Natural killer cell (primary cell): ENCODE data around the gene CPS1. TPM values are rescaled to one million over a fixed set of nuclear protein-coding genes. Genes with fewer than 3 reads are reported as not detected.

Source experiments
- ATAC-seq, 3 donors: fragments of 150-1000 bp in 2 of 3; fragments of 200-7000 bp in 1 of 3; cut with Tn5 transposase; 1 replicate in 1 of 3; 2 replicates in 2 of 3; pipeline ENCODE4 v1.10.0; 2021; ENCODE audit warnings: mild to moderate bottlenecking in 2 of 3, moderate library complexity in 2 of 3
- DNase-seq, 2 donors: peaks; one replicate each; pipeline versions ENCODE4 v3.0.0 to v3.0.0-alpha.2; 2013 to 2021; ENCODE audit warnings: mixed read lengths in 1 of 2
- H3K27ac ChIP-seq: one replicate; pipeline ENCODE4 v1.5.1; 2013; ENCODE audit warnings: mild to moderate bottlenecking, low read length
- H3K27me3 ChIP-seq: one replicate; pipeline ENCODE4 v1.6.1; 2013; ENCODE audit warnings: low read length; ENCODE audit not compliant: control insufficient read depth, insufficient read depth
- H3K36me3 ChIP-seq: one replicate; pipeline ENCODE4 v1.6.1; 2013; ENCODE audit warnings: low read length; ENCODE audit not compliant: control insufficient read depth, insufficient read depth
- H3K4me1 ChIP-seq: one replicate; pipeline ENCODE4 v1.6.1; 2013; ENCODE audit warnings: low read length; ENCODE audit not compliant: control insufficient read depth, insufficient read depth
- H3K4me3 ChIP-seq: one replicate; pipeline ENCODE4 v1.5.1; 2013; ENCODE audit warnings: low read length
- H3K9me3 ChIP-seq: one replicate; pipeline ENCODE4 v1.6.1; 2013; ENCODE audit warnings: low read length; ENCODE audit not compliant: control insufficient read depth, insufficient read depth
- H3K27ac Mint-ChIP-seq, 2 donors: one replicate each; pipeline ENCODE4 v1.8.0; 2022; ENCODE audit warnings: mild to moderate bottlenecking in 2 of 2, mixed read lengths in 2 of 2, moderate library complexity in 1 of 2
- H3K27me3 Mint-ChIP-seq, 2 donors: one replicate each; pipeline ENCODE4 v1.8.0; 2022; ENCODE audit warnings: low read depth in 2 of 2, mixed read lengths in 2 of 2
- H3K36me3 Mint-ChIP-seq: one replicate; pipeline ENCODE4 v1.8.0; 2022; ENCODE audit warnings: mixed read lengths
- H3K4me1 Mint-ChIP-seq, 2 donors: one replicate each; pipeline ENCODE4 v1.8.0; 2022; ENCODE audit warnings: mixed read lengths in 2 of 2
- H3K4me3 Mint-ChIP-seq: one replicate; pipeline ENCODE4 v1.8.0; 2022; ENCODE audit warnings: mild to moderate bottlenecking, moderate library complexity, mixed read lengths
- H3K9me3 Mint-ChIP-seq, 2 donors: one replicate each; pipeline ENCODE4 v1.8.0; 2022; ENCODE audit warnings: mixed read lengths in 2 of 2
- WGBS: methylation state at CpG from one replicate; pipeline ENCODE4 v1.1.7; 2013; ENCODE audit warnings: missing lambda C conversion rate; ENCODE audit not compliant: insufficient coverage; 5-methylcytosine and 5-hydroxymethylcytosine counted together
- intact Hi-C: fragments of 100-400 bp; cut with micrococcal nuclease; formaldehyde crosslinking; loops from one replicate; pipeline ENCODE4 v1.14.2; 2022
- total RNA-seq, 4 donors: library from RNA; stranded (reverse); fragments of 120-200 nt in 1 of 4; gene quantifications; one replicate each; pipeline versions ENCODE4 v1.2.3 to v1.2.4, GENCODE V29; 2013 to 2022
- TF ChIP-seq, protein P1 (sequence below): fragments of 200-600 bp; IDR thresholded peaks from one replicate; pipeline ENCODE4 v1.8.0; 2022; ENCODE audit warnings: antibody characterized with exemption

Gene CPS1
- total RNA-seq, 3 donors from 2014 or later (not counting 1 experiment from before 2014, with no cell fraction given), result 1.3 TPM; not detected in 2

GRCh38 chr2:210546424-210547208 lies 9.8 kb upstream of the CPS1 start:
- H3K4me3 Mint-ChIP-seq, result no peak overlapping the region
- no peaks in the 10 kb centered on the region for H3K9me3 ChIP-seq

DNA sequence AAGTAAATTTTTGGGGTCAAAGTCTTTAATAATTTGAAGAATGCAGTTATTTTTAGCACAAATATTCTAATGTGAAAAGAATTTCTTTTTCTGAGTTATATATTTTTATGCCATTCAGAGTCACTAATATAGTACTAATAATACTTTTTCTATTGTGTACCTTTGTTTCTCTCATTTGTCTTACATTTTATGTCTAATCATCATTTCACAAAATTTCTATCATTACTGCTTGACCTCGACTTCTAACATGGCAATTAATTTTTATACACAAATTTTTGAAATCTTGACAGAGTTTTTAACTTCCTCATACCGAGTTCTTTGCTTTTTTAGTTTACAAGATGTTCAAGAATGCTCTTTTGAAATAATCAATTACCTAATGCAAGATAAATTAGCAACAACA lies 8.4 kb upstream of the CPS1 start:
- no peak overlapping the region for H3K27ac Mint-ChIP-seq
- no peak overlapping the region for H3K4me3 ChIP-seq
- intact Hi-C loops, result no loop called here
- no peak overlapping the region for H3K4me3 Mint-ChIP-seq
- no peaks in the 10 kb centered on the region for H3K36me3 Mint-ChIP-seq
- H3K9me3 ChIP-seq, result no peaks in the 10 kb centered on the region
- no peaks in the 10 kb centered on the region for H3K9me3 Mint-ChIP-seq
- WGBS, result 75% methylated on average over 1 of the region's 2 CpGs
- H3K27ac ChIP-seq, result no peak overlapping the region
- no peaks in the 10 kb centered on the region for H3K36me3 ChIP-seq
- H3K4me1 ChIP-seq, result no peaks in the 10 kb centered on the region
- no peaks in the 10 kb centered on the region for H3K27me3 Mint-ChIP-seq
- no peaks in the 10 kb centered on the region for H3K4me1 Mint-ChIP-seq
- DNase-seq, result no peak
- TF ChIP-seq, protein P1, sequence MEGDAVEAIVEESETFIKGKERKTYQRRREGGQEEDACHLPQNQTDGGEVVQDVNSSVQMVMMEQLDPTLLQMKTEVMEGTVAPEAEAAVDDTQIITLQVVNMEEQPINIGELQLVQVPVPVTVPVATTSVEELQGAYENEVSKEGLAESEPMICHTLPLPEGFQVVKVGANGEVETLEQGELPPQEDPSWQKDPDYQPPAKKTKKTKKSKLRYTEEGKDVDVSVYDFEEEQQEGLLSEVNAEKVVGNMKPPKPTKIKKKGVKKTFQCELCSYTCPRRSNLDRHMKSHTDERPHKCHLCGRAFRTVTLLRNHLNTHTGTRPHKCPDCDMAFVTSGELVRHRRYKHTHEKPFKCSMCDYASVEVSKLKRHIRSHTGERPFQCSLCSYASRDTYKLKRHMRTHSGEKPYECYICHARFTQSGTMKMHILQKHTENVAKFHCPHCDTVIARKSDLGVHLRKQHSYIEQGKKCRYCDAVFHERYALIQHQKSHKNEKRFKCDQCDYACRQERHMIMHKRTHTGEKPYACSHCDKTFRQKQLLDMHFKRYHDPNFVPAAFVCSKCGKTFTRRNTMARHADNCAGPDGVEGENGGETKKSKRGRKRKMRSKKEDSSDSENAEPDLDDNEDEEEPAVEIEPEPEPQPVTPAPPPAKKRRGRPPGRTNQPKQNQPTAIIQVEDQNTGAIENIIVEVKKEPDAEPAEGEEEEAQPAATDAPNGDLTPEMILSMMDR, result no peak
- no peaks in the 10 kb centered on the region for H3K27me3 ChIP-seq
- ATAC-seq, result no peak

More at GRCh38 chr2:210546424-210547208, 9.8 kb upstream of the CPS1 start:
- Mint-ChIP-seq H3K9me3 (no peaks in the 10 kb centered on the region), H3K36me3 (no peaks in the 10 kb centered on the region), H3K27me3 (no peaks in the 10 kb centered on the region), H3K4me1 (no peaks in the 10 kb centered on the region), H3K27ac (no peak overlapping the region)
- Histone ChIP-seq H3K27ac (no peak overlapping the region), H3K4me3 (no peak overlapping the region), H3K36me3 (no peaks in the 10 kb centered on the region), H3K27me3 (no peaks in the 10 kb centered on the region), H3K4me1 (no peaks in the 10 kb centered on the region)
- ATAC-seq (no peak), DNase-seq (no peak)
- 89% methylated on average over 3 of the region's 5 CpGs for WGBS
- TF ChIP-seq, protein P1, result no peak
- intact Hi-C loops, result no loop called here

GRCh38 chr2:210548878-210549384 lies 7.5 kb upstream of the CPS1 start:
- 91% methylated on average over 7 of the region's 8 CpGs for WGBS
- no peaks in the 10 kb centered on the region for H3K27me3 Mint-ChIP-seq

More at GRCh38 chr2:210548878-210549384, 7.5 kb upstream of the CPS1 start:
- TF ChIP-seq, protein P1, result no peak
- Histone ChIP-seq H3K9me3 (no peaks in the 10 kb centered on the region), H3K27ac (no peak overlapping the region), H3K4me3 (no peak overlapping the region), H3K36me3 (no peaks in the 10 kb centered on the region), H3K27me3 (no peaks in the 10 kb centered on the region), H3K4me1 (no peaks in the 10 kb centered on the region)
- H3K4me1 Mint-ChIP-seq, result no peaks in the 10 kb centered on the region
- no peaks in the 10 kb centered on the region for H3K36me3 Mint-ChIP-seq
- no peak for DNase-seq
- H3K9me3 Mint-ChIP-seq, result no peaks in the 10 kb centered on the region
- no peak overlapping the region for H3K4me3 Mint-ChIP-seq
- no peak for ATAC-seq
- no peak overlapping the region for H3K27ac Mint-ChIP-seq
- intact Hi-C loops, result no loop called here
